Measurements from ENCODE around the gene APLF. TPM values are rescaled to one million over a fixed set of nuclear protein-coding genes. Genes with fewer than 3 reads are reported as not detected.

Gene APLF
- total and polyA plus RNA-seq, 4 donors, result 0.18 to 3.8 (median 1.0) TPM

DNA sequence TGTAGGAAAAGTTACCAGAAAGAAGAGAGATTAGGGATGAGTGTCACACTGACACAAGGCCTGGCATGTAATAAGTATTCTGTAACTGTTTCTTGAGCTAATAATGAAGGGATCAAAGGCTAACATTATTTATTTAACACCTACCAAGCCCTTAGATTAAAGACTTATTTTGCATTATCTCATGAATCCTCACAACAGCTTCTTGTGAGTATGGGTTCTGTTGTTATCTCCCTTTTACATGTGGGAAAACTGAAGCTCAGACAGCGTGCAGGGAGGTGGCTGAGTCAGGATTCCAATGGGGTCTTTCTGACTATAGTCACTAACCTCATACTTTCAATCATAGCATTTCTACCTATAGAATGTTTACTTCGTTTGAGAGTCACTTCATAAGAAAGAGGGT lies 97.0 kb downstream of the APLF start:
- WGBS, result 90% methylated on average over 2 of the region's 2 CpGs
- Histone ChIP-seq H3K4me3 (ENCODE audit: low read depth in 1 of 3, low read length in 3 of 3) (no peak overlapping the region), H3K36me3 (ENCODE audit: control insufficient read depth in 4 of 4, insufficient read depth in 3 of 4, low read depth in 1 of 4, low read length in 3 of 4) (no peaks in the 10 kb centered on the region), H3K27ac (ENCODE audit: low read depth in 1 of 2, low read length in 2 of 2) (no peak overlapping the region), H3K4me1 (ENCODE audit: control insufficient read depth in 4 of 4, insufficient read depth in 4 of 4, low read length in 3 of 4) (no peaks in the 10 kb centered on the region), H3K27me3 (ENCODE audit: control insufficient read depth in 4 of 4, insufficient read depth in 4 of 4, low read length in 3 of 4) (no peaks in the 10 kb centered on the region), H3K9me3 (ENCODE audit: control insufficient read depth in 4 of 4, low read length in 3 of 4) (no peaks in the 10 kb centered on the region), H3K9ac (ENCODE audit: low read depth in 1 of 2, low read length in 2 of 2) (no peak overlapping the region)
- TF ChIP-seq, protein P1, sequence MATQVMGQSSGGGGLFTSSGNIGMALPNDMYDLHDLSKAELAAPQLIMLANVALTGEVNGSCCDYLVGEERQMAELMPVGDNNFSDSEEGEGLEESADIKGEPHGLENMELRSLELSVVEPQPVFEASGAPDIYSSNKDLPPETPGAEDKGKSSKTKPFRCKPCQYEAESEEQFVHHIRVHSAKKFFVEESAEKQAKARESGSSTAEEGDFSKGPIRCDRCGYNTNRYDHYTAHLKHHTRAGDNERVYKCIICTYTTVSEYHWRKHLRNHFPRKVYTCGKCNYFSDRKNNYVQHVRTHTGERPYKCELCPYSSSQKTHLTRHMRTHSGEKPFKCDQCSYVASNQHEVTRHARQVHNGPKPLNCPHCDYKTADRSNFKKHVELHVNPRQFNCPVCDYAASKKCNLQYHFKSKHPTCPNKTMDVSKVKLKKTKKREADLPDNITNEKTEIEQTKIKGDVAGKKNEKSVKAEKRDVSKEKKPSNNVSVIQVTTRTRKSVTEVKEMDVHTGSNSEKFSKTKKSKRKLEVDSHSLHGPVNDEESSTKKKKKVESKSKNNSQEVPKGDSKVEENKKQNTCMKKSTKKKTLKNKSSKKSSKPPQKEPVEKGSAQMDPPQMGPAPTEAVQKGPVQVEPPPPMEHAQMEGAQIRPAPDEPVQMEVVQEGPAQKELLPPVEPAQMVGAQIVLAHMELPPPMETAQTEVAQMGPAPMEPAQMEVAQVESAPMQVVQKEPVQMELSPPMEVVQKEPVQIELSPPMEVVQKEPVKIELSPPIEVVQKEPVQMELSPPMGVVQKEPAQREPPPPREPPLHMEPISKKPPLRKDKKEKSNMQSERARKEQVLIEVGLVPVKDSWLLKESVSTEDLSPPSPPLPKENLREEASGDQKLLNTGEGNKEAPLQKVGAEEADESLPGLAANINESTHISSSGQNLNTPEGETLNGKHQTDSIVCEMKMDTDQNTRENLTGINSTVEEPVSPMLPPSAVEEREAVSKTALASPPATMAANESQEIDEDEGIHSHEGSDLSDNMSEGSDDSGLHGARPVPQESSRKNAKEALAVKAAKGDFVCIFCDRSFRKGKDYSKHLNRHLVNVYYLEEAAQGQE (IDR thresholded peaks at IDR 0.05), result no peak
- no peak for TF ChIP-seq NR2F2 (IDR thresholded peaks at IDR 0.05)
- DNase-seq (ENCODE audit: low spot score), result no peak

DNA sequence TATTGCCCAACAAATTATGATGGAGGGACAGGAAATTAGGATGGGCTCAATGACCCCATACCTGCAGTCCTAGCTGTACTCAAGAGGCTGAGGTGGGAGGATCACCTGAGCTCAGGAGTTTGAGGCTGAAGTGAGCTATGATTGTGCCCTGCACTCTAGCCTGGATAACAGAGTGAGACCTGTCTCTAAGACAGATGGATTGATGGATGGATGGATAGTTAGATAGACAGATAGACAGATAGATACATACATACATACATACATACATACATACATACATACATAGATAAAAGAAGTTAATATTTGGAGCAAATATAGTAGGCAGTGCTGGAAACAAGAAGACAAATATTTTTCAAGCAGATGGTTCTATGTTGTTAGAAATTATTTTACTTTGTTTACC lies 97.9 kb downstream of the APLF start:
- DNase-seq (ENCODE audit: low spot score), result no peak
- no peaks in the 10 kb centered on the region for H3K9me3 ChIP-seq (ENCODE audit: control insufficient read depth in 4 of 4, low read length in 3 of 4)
- H3K9ac ChIP-seq (ENCODE audit: low read depth in 1 of 2, low read length in 2 of 2), result no peak overlapping the region
- TF ChIP-seq FOXA1 (IDR thresholded peaks at IDR 0.05), result no peak
- TF ChIP-seq, protein P2, sequence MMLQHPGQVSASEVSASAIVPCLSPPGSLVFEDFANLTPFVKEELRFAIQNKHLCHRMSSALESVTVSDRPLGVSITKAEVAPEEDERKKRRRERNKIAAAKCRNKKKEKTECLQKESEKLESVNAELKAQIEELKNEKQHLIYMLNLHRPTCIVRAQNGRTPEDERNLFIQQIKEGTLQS (IDR thresholded peaks at IDR 0.05), result no peak
- TF ChIP-seq EGR1 (IDR thresholded peaks at IDR 0.05; ENCODE audit: low read depth in 2 of 2), result no peak
- no peak for TF ChIP-seq YY1 (IDR thresholded peaks at IDR 0.05)
- TF ChIP-seq RXRA (IDR thresholded peaks at IDR 0.05), result no peak
- TF ChIP-seq, protein P1 (IDR thresholded peaks at IDR 0.05), result no peak
- TF ChIP-seq HNF4G (IDR thresholded peaks at IDR 0.05), result no peak
- TF ChIP-seq TAF1 (conservative IDR thresholded peaks at IDR 0.05), result no peak
- TF ChIP-seq, protein P3, sequence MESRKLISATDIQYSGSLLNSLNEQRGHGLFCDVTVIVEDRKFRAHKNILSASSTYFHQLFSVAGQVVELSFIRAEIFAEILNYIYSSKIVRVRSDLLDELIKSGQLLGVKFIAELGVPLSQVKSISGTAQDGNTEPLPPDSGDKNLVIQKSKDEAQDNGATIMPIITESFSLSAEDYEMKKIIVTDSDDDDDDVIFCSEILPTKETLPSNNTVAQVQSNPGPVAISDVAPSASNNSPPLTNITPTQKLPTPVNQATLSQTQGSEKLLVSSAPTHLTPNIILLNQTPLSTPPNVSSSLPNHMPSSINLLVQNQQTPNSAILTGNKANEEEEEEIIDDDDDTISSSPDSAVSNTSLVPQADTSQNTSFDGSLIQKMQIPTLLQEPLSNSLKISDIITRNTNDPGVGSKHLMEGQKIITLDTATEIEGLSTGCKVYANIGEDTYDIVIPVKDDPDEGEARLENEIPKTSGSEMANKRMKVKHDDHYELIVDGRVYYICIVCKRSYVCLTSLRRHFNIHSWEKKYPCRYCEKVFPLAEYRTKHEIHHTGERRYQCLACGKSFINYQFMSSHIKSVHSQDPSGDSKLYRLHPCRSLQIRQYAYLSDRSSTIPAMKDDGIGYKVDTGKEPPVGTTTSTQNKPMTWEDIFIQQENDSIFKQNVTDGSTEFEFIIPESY (IDR thresholded peaks at IDR 0.05), result no peak
- no peak for TF ChIP-seq HNF4A (conservative IDR thresholded peaks at IDR 0.05)
- no peak for TF ChIP-seq GABPA (IDR thresholded peaks at IDR 0.05 in 1 of 2, conservative IDR thresholded peaks at IDR 0.05 in 1 of 2)
- TF ChIP-seq SP1 (IDR thresholded peaks at IDR 0.05), result no peak
- TF ChIP-seq RAD21 (IDR thresholded peaks at IDR 0.05), result no peak
- TF ChIP-seq, protein P4, sequence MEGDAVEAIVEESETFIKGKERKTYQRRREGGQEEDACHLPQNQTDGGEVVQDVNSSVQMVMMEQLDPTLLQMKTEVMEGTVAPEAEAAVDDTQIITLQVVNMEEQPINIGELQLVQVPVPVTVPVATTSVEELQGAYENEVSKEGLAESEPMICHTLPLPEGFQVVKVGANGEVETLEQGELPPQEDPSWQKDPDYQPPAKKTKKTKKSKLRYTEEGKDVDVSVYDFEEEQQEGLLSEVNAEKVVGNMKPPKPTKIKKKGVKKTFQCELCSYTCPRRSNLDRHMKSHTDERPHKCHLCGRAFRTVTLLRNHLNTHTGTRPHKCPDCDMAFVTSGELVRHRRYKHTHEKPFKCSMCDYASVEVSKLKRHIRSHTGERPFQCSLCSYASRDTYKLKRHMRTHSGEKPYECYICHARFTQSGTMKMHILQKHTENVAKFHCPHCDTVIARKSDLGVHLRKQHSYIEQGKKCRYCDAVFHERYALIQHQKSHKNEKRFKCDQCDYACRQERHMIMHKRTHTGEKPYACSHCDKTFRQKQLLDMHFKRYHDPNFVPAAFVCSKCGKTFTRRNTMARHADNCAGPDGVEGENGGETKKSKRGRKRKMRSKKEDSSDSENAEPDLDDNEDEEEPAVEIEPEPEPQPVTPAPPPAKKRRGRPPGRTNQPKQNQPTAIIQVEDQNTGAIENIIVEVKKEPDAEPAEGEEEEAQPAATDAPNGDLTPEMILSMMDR (IDR thresholded peaks at IDR 0.05; ENCODE audit: low read depth, low read length, missing input control), result no peak
- TF ChIP-seq, protein P5, sequence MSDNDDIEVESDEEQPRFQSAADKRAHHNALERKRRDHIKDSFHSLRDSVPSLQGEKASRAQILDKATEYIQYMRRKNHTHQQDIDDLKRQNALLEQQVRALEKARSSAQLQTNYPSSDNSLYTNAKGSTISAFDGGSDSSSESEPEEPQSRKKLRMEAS (IDR thresholded peaks at IDR 0.05), result no peak
- no peaks in the 10 kb centered on the region for H3K36me3 ChIP-seq (ENCODE audit: control insufficient read depth in 4 of 4, insufficient read depth in 3 of 4, low read depth in 1 of 4, low read length in 3 of 4)
- H3K27ac ChIP-seq (ENCODE audit: low read depth in 1 of 2, low read length in 2 of 2), result no peak overlapping the region
- no peaks in the 10 kb centered on the region for H3K27me3 ChIP-seq (ENCODE audit: control insufficient read depth in 4 of 4, insufficient read depth in 4 of 4, low read length in 3 of 4)
- no peak overlapping the region for H3K4me3 ChIP-seq (ENCODE audit: low read depth in 1 of 3, low read length in 3 of 3)
- H3K4me1 ChIP-seq (ENCODE audit: control insufficient read depth in 4 of 4, insufficient read depth in 4 of 4, low read length in 3 of 4), result no peaks in the 10 kb centered on the region

All from liver (tissue), 9 donors.